ENCODE data around the gene SLC32A1. TPM values are rescaled to one million over a fixed set of nuclear protein-coding genes. Genes with fewer than 3 reads are reported as not detected.

Gene SLC32A1
- total RNA-seq, 1 donor from 2014 or later, result not detected

GRCh38 chr20:38764567-38765318 is 40.5 kb downstream of the SLC32A1 start:
- H3K36me3 ChIP-seq (ENCODE audit: control insufficient read depth in 3 of 3, insufficient read depth in 3 of 3, low read length in 3 of 3), result peaks cover 61 to 80% (median 70%) of the 10 kb centered on the region in 3 donors
- H3K4me3 ChIP-seq (ENCODE audit: low read length in 3 of 3), result no peak overlapping the region
- H3K9me3 ChIP-seq (ENCODE audit: control insufficient read depth in 3 of 3, low read length in 3 of 3), result no peaks in the 10 kb centered on the region
- H3K4me1 ChIP-seq (ENCODE audit: control insufficient read depth in 3 of 3, insufficient read depth in 3 of 3, low read length in 3 of 3), result no peaks in the 10 kb centered on the region
- no peaks in the 10 kb centered on the region for H3K27me3 ChIP-seq (ENCODE audit: control insufficient read depth in 3 of 3, insufficient read depth in 3 of 3, low read length in 3 of 3)
- H3K27ac ChIP-seq (ENCODE audit: low read depth, low read length), result no peak overlapping the region
- no peak overlapping the region for H3K9ac ChIP-seq (ENCODE audit: low read depth in 1 of 3, low read length in 3 of 3)

GRCh38 chr20:38766071-38766470 is 41.8 kb downstream of the SLC32A1 start:
- no peaks in the 10 kb centered on the region for H3K9me3 ChIP-seq (ENCODE audit: control insufficient read depth in 3 of 3, low read length in 3 of 3)
- H3K4me1 ChIP-seq (ENCODE audit: control insufficient read depth in 3 of 3, insufficient read depth in 3 of 3, low read length in 3 of 3), result no peaks in the 10 kb centered on the region
- no peaks in the 10 kb centered on the region for H3K27me3 ChIP-seq (ENCODE audit: control insufficient read depth in 3 of 3, insufficient read depth in 3 of 3, low read length in 3 of 3)
- no peak overlapping the region for H3K27ac ChIP-seq (ENCODE audit: low read depth, low read length)
- H3K4me3 ChIP-seq (ENCODE audit: low read length in 3 of 3), result no peak overlapping the region
- H3K36me3 ChIP-seq (ENCODE audit: control insufficient read depth in 3 of 3, insufficient read depth in 3 of 3, low read length in 3 of 3), result peaks cover 61 to 85% (median 65%) of the 10 kb centered on the region in 3 donors
- H3K9ac ChIP-seq (ENCODE audit: low read depth in 1 of 3, low read length in 3 of 3), result no peak overlapping the region

- Histone ChIP-seq H3K9me3 (ENCODE audit: control insufficient read depth in 3 of 3, low read length in 3 of 3) (no peaks in the 10 kb centered on the region), H3K27me3 (ENCODE audit: control insufficient read depth in 3 of 3, insufficient read depth in 3 of 3, low read length in 3 of 3) (no peaks in the 10 kb centered on the region), H3K36me3 (ENCODE audit: control insufficient read depth in 3 of 3, insufficient read depth in 3 of 3, low read length in 3 of 3) (peaks cover 46 to 79% (median 57%) of the 10 kb centered on the region in 3 donors), H3K4me1 (ENCODE audit: control insufficient read depth in 3 of 3, insufficient read depth in 3 of 3, low read length in 3 of 3) (no peaks in the 10 kb centered on the region), H3K9ac (ENCODE audit: low read depth in 1 of 3, low read length in 3 of 3) (no peak overlapping the region), H3K4me3 (ENCODE audit: low read length in 3 of 3) (no peak overlapping the region), H3K27ac (ENCODE audit: low read depth, low read length) (no peak overlapping the region)
These were observed 45.4 kb downstream of the SLC32A1 start for GRCh38 chr20:38769376-38770295.

GRCh38 chr20:38770546-38770945 is 46.3 kb downstream of the SLC32A1 start:
- Histone ChIP-seq H3K4me3 (ENCODE audit: low read length in 3 of 3) (no peak overlapping the region), H3K4me1 (ENCODE audit: control insufficient read depth in 3 of 3, insufficient read depth in 3 of 3, low read length in 3 of 3) (no peaks in the 10 kb centered on the region), H3K27ac (ENCODE audit: low read depth, low read length) (no peak overlapping the region), H3K36me3 (ENCODE audit: control insufficient read depth in 3 of 3, insufficient read depth in 3 of 3, low read length in 3 of 3) (peaks cover 42 to 77% (median 59%) of the 10 kb centered on the region in 3 donors), H3K27me3 (ENCODE audit: control insufficient read depth in 3 of 3, insufficient read depth in 3 of 3, low read length in 3 of 3) (no peaks in the 10 kb centered on the region), H3K9me3 (ENCODE audit: control insufficient read depth in 3 of 3, low read length in 3 of 3) (no peaks in the 10 kb centered on the region), H3K9ac (ENCODE audit: low read depth in 1 of 3, low read length in 3 of 3) (no peak overlapping the region)

- no peak overlapping the region for H3K4me3 ChIP-seq (ENCODE audit: low read length in 3 of 3)
- H3K9ac ChIP-seq (ENCODE audit: low read depth in 1 of 3, low read length in 3 of 3), result no peak overlapping the region
- H3K36me3 ChIP-seq (ENCODE audit: control insufficient read depth in 3 of 3, insufficient read depth in 3 of 3, low read length in 3 of 3), result peaks cover 39 to 73% (median 56%) of the 10 kb centered on the region in 3 donors
- no peaks in the 10 kb centered on the region for H3K9me3 ChIP-seq (ENCODE audit: control insufficient read depth in 3 of 3, low read length in 3 of 3)
- no peaks in the 10 kb centered on the region for H3K4me1 ChIP-seq (ENCODE audit: control insufficient read depth in 3 of 3, insufficient read depth in 3 of 3, low read length in 3 of 3)
- no peak overlapping the region for H3K27ac ChIP-seq (ENCODE audit: low read depth, low read length)
- no peaks in the 10 kb centered on the region for H3K27me3 ChIP-seq (ENCODE audit: control insufficient read depth in 3 of 3, insufficient read depth in 3 of 3, low read length in 3 of 3)
These were observed 46.7 kb downstream of the SLC32A1 start for GRCh38 chr20:38770970-38771369.

- H3K9me3 ChIP-seq (ENCODE audit: control insufficient read depth in 3 of 3, low read length in 3 of 3), result no peaks in the 10 kb centered on the region
- H3K4me3 ChIP-seq (ENCODE audit: low read length in 3 of 3), result no peak overlapping the region
- H3K4me1 ChIP-seq (ENCODE audit: control insufficient read depth in 3 of 3, insufficient read depth in 3 of 3, low read length in 3 of 3), result no peaks in the 10 kb centered on the region
- H3K27ac ChIP-seq (ENCODE audit: low read depth, low read length), result no peak overlapping the region
- H3K9ac ChIP-seq (ENCODE audit: low read depth in 1 of 3, low read length in 3 of 3), result no peak overlapping the region
- H3K27me3 ChIP-seq (ENCODE audit: control insufficient read depth in 3 of 3, insufficient read depth in 3 of 3, low read length in 3 of 3), result no peaks in the 10 kb centered on the region
- peaks cover 37 to 70% (median 51%) of the 10 kb centered on the region in 3 donors for H3K36me3 ChIP-seq (ENCODE audit: control insufficient read depth in 3 of 3, insufficient read depth in 3 of 3, low read length in 3 of 3)
These were observed 47.3 kb downstream of the SLC32A1 start for GRCh38 chr20:38771621-38772020.

GRCh38 chr20:38774167-38774566 is 49.9 kb downstream of the SLC32A1 start:
- Histone ChIP-seq H3K27me3 (ENCODE audit: control insufficient read depth in 3 of 3, insufficient read depth in 3 of 3, low read length in 3 of 3) (no peaks in the 10 kb centered on the region), H3K9me3 (ENCODE audit: control insufficient read depth in 3 of 3, low read length in 3 of 3) (no peaks in the 10 kb centered on the region), H3K4me1 (ENCODE audit: control insufficient read depth in 3 of 3, insufficient read depth in 3 of 3, low read length in 3 of 3) (no peaks in the 10 kb centered on the region), H3K9ac (ENCODE audit: low read depth in 1 of 3, low read length in 3 of 3) (no peak overlapping the region), H3K27ac (ENCODE audit: low read depth, low read length) (no peak overlapping the region), H3K4me3 (ENCODE audit: low read length in 3 of 3) (no peak overlapping the region), H3K36me3 (ENCODE audit: control insufficient read depth in 3 of 3, insufficient read depth in 3 of 3, low read length in 3 of 3) (peaks cover 23 to 47% (median 35%) of the 10 kb centered on the region in 3 donors)

GRCh38 chr20:38776363-38776762 is 52.1 kb downstream of the SLC32A1 start:
- Histone ChIP-seq H3K4me3 (ENCODE audit: low read length in 3 of 3) (no peak overlapping the region), H3K4me1 (ENCODE audit: control insufficient read depth in 3 of 3, insufficient read depth in 3 of 3, low read length in 3 of 3) (no peaks in the 10 kb centered on the region), H3K27me3 (ENCODE audit: control insufficient read depth in 3 of 3, insufficient read depth in 3 of 3, low read length in 3 of 3) (no peaks in the 10 kb centered on the region), H3K9ac (ENCODE audit: low read depth in 1 of 3, low read length in 3 of 3) (no peak overlapping the region), H3K36me3 (ENCODE audit: control insufficient read depth in 3 of 3, insufficient read depth in 3 of 3, low read length in 3 of 3) (peaks cover 10 to 28% (median 26%) of the 10 kb centered on the region in 3 donors), H3K9me3 (ENCODE audit: control insufficient read depth in 3 of 3, low read length in 3 of 3) (no peaks in the 10 kb centered on the region), H3K27ac (ENCODE audit: low read depth, low read length) (no peak overlapping the region)
